ENCODE results near the gene RFX2.

GRCh38 chr19:5966941-5967340 lies 143.4 kb downstream of the RFX2 start:
- TF ChIP-seq CTCF (IDR thresholded peaks at IDR 0.05; ENCODE audit: insufficient read depth, low read length) (no peak), POLR2AphosphoS5 (IDR thresholded peaks at IDR 0.05; ENCODE audit: low read depth) (no peak)
